PC-3 (cell line): ENCODE measurements around the gene ADAT3.

Source experiments
- CTCF ChIP-seq: fragments of 300-600 bp; sonication (generic); conservative IDR thresholded peaks from 2 replicates; pipeline ENCODE4 v1.5.1; 2017; ENCODE audit warnings: antibody characterized with exemption, low read depth, mild to moderate bottlenecking, low read length
- EZH2 ChIP-seq: fragments of 300-600 bp; sonication (generic); IDR thresholded peaks from one replicate; pipeline ENCODE4 v1.6.1; 2017; ENCODE audit warnings: antibody characterized with exemption, mild to moderate bottlenecking, low read length; ENCODE audit not compliant: unreplicated experiment
- EZH2phosphoT487 ChIP-seq: fragments of 300-600 bp; sonication (generic); IDR thresholded peaks from 2 replicates; pipeline ENCODE4 v1.6.1; 2018; ENCODE audit warnings: mild to moderate bottlenecking, antibody characterized with exemption, low read length, borderline replicate concordance

GRCh38 chr19:1875646-1876495, 29.3 kb upstream of the ADAT3 start:
- TF ChIP-seq CTCF = peak; percentile 18; the same call in 1 of the 2 replicates
- TF ChIP-seq EZH2 = no peak
- no peak for TF ChIP-seq EZH2phosphoT487
